HL-60/S4 (cell line): ENCODE measurements around the gene CEP170B.
"Not testable (repeated sequence)": the region's sequence is repeated elsewhere in the genome, so short reads cannot be mapped to it uniquely, and the experiment has no call there.

Source experiments
- in situ Hi-C: fragments of 300-500 bp; cut with MboI; formaldehyde crosslinking; loops from 2 replicates; pipeline ENCODE4 v1.14.3; 2022; ENCODE audit warnings: low sequenced_read_pairs

The CEP170B gene

GRCh38 chr14:104877066-104877805 lies 12.2 kb downstream of the CEP170B start:
- in situ Hi-C loops = no loop called here

- in situ Hi-C loops = no loop called here
Measured at GRCh38 chr14:104877806-104878550, 12.9 kb downstream of the CEP170B start.

GRCh38 chr14:104878582-104878981 lies 13.5 kb downstream of the CEP170B start:
- in situ Hi-C loops = no loop called here

GRCh38 chr14:104879201-104879982 lies 14.3 kb downstream of the CEP170B start:
- in situ Hi-C loops = no loop called here

GRCh38 chr14:104879983-104880565 lies 15.0 kb downstream of the CEP170B start:
- in situ Hi-C loops = no loop called here

- in situ Hi-C loops = no loop called here
Measured at GRCh38 chr14:104880584-104881210, 15.6 kb downstream of the CEP170B start.

GRCh38 chr14:104881369-104881979 lies 16.4 kb downstream of the CEP170B start:
- in situ Hi-C loops = no loop called here

GRCh38 chr14:104882325-104882973 lies 17.4 kb downstream of the CEP170B start:
- in situ Hi-C loops = no loop called here

- in situ Hi-C loops = no loop called here
Measured at GRCh38 chr14:104882991-104883660, 18.1 kb downstream of the CEP170B start.

GRCh38 chr14:104883681-104884361 lies 18.8 kb downstream of the CEP170B start:
- in situ Hi-C loops = no loop called here

GRCh38 chr14:104884381-104884780 lies 19.3 kb downstream of the CEP170B start:
- in situ Hi-C loops = not testable (repeated sequence)

GRCh38 chr14:104885031-104885972 lies 20.2 kb downstream of the CEP170B start:
- in situ Hi-C loops = no loop called here

- in situ Hi-C loops = no loop called here
Measured at GRCh38 chr14:104885973-104886689, 21.1 kb downstream of the CEP170B start.

GRCh38 chr14:104886690-104887622 lies 21.9 kb downstream of the CEP170B start:
- in situ Hi-C loops = no loop called here

GRCh38 chr14:104887623-104888488 lies 22.8 kb downstream of the CEP170B start:
- in situ Hi-C loops = no loop called here
